Right ventricle myocardium inferior (tissue), 1 donor: ENCODE results near the gene KCNH6. TPM values are rescaled to one million over a fixed set of nuclear protein-coding genes. Genes with fewer than 3 reads are reported as not detected.

Experiments
- ATAC-seq: fragments of 200-7000 bp; cut with Tn5 transposase; one replicate; pipeline ENCODE4 v1.9.1; 2020; ENCODE audit warnings: mild to moderate bottlenecking, moderate library complexity
- DNase-seq: peaks from one replicate; pipeline ENCODE4 v3.0.0; 2021; ENCODE audit errors: missing footprints
- intact Hi-C: fragments of 100-400 bp; cut with DNase I; formaldehyde crosslinking; loops from one replicate; pipeline ENCODE4 v1.11.0; 2022
- total RNA-seq: library from RNA; stranded (reverse); fragmentation: NEBNext Ultra II Directional; extraction: Animal tissue kit (Norgen Biotek cat#: 25700); gene quantifications from one replicate; pipeline ENCODE4 v1.2.1, GENCODE V29; 2021
- donor health status: DM: no; HTN: yes; CAD: no; lungs with severe emphysema.

The KCNH6 gene
- total RNA-seq, 1 donor from 2014 or later, result not detected

DNA sequence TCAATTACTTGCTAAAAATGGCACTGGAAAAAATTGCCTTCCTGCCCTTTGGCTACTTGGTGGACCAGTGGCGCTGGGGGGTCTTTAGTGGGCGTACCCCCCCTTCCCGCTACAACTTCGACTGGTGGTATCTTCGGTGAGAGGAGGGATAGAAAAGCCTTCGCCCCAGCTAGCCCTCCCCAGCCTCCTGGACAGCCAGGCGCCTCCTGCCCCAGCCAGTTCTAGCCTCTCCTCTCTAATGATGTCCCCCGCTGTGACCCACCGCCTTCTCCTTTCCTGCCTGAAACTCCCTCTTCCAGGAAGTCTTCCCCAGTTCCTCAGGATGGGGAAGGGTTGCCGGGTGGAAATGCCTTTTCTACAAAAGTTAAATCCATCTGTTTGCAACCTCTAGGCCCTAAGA, 40.1 kb upstream of the KCNH6 start:
- ATAC-seq (no peak), DNase-seq (no peak)
- intact Hi-C loops, result no loop called here

DNA sequence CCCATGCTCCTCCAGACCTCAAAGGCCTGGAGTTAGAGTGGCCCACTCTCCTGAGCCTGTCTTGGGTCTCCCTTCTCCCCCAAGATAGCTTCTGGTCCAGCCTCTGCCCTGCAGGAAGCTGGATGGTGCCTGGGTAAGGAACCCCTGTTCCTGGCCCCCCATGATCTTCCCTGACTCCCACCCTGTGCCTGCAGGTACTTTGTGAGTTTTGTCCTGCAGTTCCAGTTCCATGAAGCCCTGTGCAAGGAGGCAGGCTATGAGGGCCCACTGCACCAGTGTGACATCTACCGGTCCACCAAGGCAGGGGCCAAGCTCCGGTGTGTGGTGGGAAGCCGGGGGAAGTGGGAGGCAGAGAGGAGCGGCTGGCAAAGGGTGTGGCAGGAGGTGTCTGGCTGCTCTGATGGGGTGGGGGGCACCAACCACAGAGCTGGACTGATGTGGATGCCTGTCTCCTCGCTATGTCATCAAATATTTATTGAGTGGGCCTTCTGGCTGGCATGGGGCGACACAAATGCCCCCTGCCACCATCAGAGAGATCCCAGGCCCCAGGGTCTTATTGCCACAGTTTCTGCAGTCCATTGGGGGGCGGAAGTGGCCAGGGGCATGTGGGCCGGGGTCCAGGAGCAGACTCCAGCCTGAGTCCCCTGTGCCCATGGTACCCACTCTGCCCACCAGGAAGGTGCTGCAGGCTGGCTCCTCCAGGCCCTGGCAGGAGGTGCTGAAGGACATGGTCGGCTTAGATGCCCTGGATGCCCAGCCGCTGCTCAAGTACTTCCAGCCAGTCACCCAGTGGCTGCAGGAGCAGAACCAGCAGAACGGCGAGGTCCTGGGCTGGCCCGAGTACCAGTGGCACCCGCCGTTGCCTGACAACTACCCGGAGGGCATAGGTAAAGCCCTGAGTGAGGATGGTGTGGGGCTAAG, 39.2 kb upstream of the KCNH6 start:
- DNase-seq (no peak), ATAC-seq (no peak)
- intact Hi-C loops, result no loop called here

GRCh38 chr17:63486317-63487013, 36.7 kb upstream of the KCNH6 start:
- ATAC-seq, result no peak
- no peak for DNase-seq
- intact Hi-C loops, result no loop called here

DNA sequence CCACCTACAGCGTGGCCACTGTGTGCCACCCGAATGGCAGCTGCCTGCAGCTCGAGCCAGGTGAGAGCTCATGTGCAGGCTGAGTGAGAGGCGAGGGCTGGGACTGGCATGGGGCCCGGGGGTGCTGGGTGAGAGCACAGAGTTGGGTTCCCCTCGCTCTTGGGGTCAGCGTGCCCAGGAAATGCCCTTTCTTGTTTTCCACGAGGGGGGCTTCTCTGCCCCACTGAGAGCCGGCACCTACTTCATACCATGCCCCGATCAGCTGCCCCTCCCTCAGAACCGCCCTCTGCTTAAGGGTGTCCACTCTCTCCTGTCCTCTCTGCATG, 36.2 kb upstream of the KCNH6 start:
- intact Hi-C loops, result no loop called here
- ATAC-seq (no peak), DNase-seq (no peak)

GRCh38 chr17:63488851-63489250, 34.3 kb upstream of the KCNH6 start:
- DNase-seq, result no peak
- intact Hi-C loops, result no loop called here
- ATAC-seq, result no peak

- DNase-seq (no peak), ATAC-seq (no peak)
- intact Hi-C loops, result no loop called here
Observed at GRCh38 chr17:63489291-63489690, 33.9 kb upstream of the KCNH6 start.

DNA sequence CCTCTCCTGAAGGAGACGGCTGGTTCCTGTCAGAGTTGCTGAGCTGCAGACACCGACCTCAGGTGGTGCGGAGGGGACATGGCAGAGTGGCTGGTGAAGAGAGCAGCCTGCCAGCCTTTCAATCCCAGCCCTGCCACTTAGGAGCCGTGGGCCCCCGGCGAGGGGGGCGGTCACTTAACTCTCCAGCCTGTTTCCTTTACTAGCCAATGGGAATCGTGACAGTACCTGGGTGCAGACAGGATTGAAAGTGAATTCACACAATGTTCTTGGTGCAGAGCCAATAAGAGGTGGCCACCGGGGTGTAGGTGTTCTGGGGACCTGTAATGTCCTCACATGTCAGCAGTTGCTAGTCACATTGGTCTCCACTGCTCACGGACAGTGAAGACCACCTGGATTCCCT, 32.8 kb upstream of the KCNH6 start:
- intact Hi-C loops, result no loop called here
- DNase-seq, result no peak
- ATAC-seq, result no peak

DNA sequence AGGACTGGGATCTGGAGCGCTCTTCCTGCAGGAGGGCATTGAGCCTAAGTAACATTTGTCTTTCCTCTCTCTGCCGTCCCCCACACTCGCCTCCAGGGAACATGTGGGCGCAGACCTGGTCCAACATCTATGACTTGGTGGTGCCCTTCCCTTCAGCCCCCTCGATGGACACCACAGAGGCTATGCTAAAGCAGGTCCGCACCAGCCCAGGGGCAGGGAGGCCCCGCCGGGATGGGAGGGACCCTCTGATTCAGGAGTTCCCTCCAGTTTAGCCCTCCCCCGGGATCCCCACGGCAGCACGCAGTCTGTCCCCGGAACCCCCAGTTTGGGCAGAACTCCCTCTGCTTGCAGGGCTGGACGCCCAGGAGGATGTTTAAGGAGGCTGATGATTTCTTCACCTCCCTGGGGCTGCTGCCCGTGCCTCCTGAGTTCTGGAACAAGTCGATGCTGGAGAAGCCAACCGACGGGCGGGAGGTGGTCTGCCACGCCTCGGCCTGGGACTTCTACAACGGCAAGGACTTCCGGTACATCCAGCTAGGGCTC, 32.2 kb upstream of the KCNH6 start:
- DNase-seq, result no peak
- intact Hi-C loops, result no loop called here
- ATAC-seq, result no peak

- DNase-seq, result no peak
- intact Hi-C loops, result no loop called here
Observed at GRCh38 chr17:63491413-63491812, 31.7 kb upstream of the KCNH6 start.

GRCh38 chr17:63491977-63492618, 31.1 kb upstream of the KCNH6 start:
- ATAC-seq, result no peak
- intact Hi-C loops, result no loop called here
- DNase-seq, result no peak

More at GRCh38 chr17:63491413-63491812, 31.7 kb upstream of the KCNH6 start:
- ATAC-seq, result no peak

GRCh38 chr17:63492940-63493339, 30.2 kb upstream of the KCNH6 start:
- DNase-seq (no peak), ATAC-seq (no peak)
- intact Hi-C loops, result no loop called here

- DNase-seq, result no peak
- intact Hi-C loops, result no loop called here
Observed at GRCh38 chr17:63493411-63493810, 29.7 kb upstream of the KCNH6 start.

DNA sequence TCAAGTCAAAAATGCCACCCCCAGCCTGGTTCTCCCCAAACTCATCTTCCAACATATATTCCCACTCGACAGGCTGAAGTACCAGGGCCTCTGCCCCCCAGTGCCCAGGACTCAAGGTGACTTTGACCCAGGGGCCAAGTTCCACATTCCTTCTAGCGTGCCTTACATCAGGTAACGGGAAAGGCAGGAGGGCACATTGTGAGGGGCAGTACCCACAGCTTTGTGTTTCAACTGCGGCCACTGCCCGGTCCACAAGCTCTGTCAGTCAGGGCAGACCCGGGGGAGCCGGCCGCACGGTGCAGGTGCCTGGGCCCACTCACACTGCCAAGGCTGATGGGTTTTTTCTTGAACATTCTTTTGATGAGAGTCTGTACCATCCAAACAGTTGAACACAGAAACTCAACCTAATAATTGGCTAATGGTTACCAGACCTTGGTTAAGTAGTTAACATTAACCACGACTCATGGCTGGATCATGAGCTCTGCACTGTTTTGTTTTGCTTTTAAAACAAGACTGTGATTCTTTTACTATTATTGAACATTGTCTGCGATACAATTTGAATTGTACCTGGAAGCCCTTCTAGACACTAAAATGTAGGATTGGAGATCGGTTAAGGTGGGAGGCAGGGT, 28.7 kb upstream of the KCNH6 start:
- DNase-seq, result no peak
- no peak for ATAC-seq

More at GRCh38 chr17:63493411-63493810, 29.7 kb upstream of the KCNH6 start:
- no peak for ATAC-seq

DNA sequence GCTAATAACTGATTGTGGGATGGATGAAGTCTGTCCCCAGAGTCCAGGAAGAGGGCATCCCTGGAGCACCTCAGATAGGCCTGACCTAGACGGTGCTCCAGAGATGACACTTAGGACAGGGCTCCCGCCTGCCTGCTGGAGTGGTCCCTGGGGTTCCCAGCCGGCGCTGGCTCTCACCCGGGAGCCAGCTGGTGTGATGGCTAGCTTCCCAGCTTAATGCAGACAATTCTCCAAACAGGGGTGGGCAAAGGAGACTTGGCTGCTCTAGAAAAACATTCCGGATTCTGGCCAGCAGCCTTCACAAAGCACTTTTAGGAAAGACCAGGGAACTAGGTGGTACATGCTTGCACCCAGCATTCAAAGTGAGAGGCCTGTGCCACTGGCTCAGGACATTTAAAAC, 27.7 kb upstream of the KCNH6 start:
- no peak for DNase-seq
- intact Hi-C loops, result no loop called here
- ATAC-seq, result no peak

More for the DNA sequence above, 28.7 kb upstream of the KCNH6 start:
- intact Hi-C loops, result no loop called here

- DNase-seq, result no peak
- intact Hi-C loops, result no loop called here
- ATAC-seq, result no peak
Observed at GRCh38 chr17:63496177-63496576, 27.0 kb upstream of the KCNH6 start.

DNA sequence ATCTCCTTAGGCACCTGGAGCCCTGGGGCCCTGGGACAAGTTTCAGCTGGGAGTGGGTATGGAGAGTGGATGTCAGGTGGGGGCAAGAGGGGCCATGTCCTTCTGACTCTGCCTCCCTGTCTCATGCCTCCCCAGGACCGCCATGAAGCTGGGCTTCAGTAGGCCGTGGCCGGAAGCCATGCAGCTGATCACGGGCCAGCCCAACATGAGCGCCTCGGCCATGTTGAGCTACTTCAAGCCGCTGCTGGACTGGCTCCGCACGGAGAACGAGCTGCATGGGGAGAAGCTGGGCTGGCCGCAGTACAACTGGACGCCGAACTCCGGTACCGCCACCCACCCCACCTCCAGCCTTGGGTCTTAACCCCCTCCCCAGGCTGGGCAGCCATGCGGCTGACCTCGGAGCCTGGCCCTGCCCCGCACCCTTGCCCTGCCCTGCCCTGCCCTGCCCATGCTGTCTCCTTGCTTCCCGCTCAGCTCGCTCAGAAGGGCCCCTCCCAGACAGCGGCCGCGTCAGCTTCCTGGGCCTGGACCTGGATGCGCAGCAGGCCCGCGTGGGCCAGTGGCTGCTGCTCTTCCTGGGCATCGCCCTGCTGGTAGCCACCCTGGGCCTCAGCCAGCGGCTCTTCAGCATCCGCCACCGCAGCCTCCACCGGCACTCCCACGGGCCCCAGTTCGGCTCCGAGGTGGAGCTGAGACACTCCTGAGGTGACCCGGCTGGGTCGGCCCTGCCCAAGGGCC, 26.3 kb upstream of the KCNH6 start:
- ATAC-seq, result no peak
- intact Hi-C loops, result no loop called here

DNA sequence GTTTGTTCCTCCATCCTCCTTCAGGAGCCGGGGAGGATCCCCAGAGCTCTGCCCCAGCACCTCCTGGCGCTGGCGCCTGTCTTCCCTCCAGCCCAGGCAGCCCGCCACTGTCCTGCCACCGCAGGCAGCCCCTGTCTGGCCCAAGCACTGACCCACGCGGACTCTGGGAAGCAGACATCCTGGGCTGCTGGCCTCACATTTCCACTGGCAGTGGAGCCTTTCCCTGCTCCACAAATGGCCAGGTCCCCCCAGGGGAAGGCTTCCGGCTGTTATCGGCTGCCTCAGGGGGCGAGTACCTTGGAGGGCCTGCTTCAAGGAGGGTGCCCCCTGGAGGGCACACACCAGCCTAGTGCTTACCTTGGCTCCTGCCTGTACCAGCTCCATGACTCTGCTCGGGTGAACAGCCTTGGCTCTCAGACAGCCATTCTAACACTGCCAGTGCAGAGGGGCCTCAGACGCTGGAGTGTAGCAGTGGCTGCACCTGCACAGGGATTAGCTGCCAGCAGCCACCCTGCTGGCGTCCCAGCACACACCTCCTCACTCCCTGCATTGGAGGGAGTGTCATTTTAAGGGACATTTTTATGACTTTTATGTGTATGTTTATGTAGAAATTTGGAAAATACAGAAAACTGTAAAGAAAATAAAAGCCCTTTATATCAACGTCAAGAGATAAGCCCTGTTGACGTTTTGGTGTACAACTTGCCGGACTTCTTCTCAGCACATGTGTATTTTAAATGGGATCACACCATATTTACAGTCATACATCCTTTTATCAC, 25.3 kb upstream of the KCNH6 start:
- intact Hi-C loops, result no loop called here
- DNase-seq, result no peak
- ATAC-seq, result no peak

More for the DNA sequence above, 26.3 kb upstream of the KCNH6 start:
- DNase-seq, result no peak
